HG03095 (cell line): ENCODE measurements around the gene KIAA1671.

Experiments used
- ATAC-seq: cut with Tn5 transposase; IDR thresholded peaks from one replicate; pipeline ENCODE4 v1.9.1; 2021; ENCODE audit warnings: moderate library complexity; ENCODE audit not compliant: unreplicated experiment

The KIAA1671 gene

DNA sequence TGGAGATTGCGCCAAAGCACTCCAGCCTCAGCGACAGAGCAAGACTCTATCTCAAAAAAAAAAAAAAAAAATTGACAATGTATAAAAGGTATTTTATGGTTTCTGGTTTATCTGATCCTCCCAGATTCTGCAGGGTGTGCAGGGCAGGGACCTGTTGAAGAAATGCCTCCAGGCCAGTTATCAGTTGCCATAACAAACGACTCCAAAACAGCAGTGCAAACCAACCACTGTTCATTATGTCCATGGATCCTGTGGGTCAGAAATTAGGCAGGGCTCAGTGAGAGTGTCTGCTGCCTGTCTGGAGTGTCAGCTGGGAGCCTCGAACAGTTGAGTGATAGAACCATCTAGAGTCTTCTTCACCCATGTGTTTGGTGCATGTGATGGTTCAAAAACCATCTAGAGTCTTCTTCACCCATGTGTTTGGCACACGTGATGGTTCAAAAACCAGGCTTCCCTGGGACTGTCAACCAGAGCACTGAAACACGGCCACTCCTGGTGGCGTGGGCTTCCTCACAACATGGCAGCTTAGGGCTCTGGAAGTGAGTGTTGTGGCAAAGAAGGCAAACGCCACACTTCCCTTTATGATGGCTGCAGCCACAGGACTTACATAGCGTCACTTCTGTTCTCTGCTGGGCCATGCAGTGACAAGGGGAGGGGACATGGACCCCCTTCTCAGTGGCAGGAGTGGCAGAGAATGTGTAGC is 132.0 kb downstream of the KIAA1671 start:
- ATAC-seq: no peak

GRCh38 chr22:25085156-25085555 is 132.6 kb downstream of the KIAA1671 start:
- ATAC-seq: no peak

DNA sequence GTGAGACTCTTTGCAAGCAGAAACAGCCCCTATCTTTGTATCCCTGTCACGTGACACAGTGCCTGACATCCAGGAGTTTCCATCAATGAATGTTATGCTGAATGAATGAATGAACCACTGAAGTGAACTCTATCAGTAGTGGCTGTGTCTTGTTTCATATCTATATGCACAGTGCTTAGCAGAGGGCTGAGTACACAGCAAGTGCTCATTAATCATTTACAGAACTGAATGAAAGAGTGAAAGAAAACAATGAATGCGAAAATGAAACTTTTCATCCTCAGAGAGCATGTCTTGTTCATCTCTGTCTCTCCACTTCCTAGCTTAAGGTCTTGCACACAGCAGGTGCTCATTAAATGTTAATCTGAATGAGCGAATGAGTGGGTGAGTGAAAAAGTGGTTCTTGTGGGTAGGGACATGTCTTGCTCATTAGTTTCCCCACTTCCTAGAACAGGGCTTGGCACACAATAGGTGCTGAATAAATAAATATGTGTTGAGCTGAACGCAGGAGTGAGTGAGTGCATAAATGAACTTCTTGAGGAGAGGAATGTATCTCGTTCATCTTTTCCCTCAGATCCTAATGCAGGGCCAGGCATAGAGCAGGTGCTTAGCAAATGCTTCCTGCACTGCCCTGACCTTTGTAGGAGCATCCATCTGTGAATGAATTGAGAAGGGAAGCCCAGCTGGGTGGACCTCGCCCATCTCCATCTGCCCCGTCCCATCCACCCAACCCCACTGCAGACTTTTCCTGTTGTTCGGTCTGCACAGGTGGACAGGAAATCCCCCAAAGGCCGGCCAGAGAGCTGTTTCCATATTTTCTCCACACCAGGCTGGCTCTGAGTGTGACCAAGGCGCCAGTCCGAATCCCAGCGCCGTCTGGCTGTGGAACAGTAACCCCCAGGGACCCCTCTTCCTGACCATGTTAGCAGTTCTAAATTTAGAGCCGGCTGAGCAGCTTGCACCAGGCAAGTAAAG is 133.7 kb downstream of the KIAA1671 start:
- ATAC-seq: peak; percentile 79

DNA sequence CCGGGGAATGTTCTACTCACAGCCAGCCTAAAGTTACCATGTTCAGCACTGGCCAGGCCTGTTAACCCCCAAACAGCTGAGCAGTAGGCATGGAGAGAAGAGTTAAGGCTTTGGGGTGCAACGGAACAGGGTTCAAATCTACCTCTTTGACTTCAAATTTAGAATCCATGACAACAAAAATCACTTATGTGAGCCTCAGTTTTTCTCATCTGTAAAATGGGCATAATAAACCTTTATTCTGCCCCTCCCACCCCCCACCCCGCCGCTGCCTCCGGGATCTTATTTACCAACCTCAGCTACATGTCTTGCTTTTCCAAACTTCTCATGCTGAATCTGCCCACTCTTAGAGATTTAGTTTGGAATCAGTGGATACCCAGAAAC is 134.4 kb downstream of the KIAA1671 start:
- no peak for ATAC-seq

DNA sequence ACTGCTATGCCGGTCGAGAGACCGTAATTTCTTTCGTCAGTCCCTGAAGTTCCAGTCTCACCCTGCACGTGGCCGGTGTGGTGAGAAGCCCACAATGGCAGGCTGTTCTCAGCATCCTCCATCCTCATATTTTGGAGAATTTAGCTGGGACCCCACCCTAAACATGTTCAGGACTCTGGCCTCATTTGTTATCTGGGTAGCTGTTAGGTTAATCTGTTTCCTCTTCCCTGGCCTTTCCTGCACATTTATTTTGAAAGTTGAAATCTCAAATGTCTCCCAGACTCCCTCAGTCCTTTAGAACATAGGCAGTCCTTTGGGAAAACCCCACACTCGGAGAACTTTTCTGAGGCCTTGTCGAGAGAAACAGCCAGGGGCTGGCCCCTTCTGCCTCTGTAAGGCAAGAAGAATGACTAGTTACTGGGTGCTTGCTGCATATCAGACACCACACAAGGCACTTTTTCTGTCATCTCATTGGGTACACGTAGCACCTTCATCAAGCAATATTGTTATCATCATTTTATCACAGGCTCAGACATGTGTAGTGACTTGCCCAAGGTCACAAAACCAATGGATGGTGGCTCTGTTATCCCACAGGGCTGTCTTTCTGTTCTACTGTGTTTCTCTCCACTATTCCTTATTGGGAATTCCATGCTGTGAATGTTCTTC is 137.8 kb downstream of the KIAA1671 start:
- ATAC-seq: no peak

- no peak for ATAC-seq
Measured at GRCh38 chr22:25091458-25091857, 138.9 kb downstream of the KIAA1671 start.

GRCh38 chr22:25092119-25092518 is 139.6 kb downstream of the KIAA1671 start:
- ATAC-seq: no peak

DNA sequence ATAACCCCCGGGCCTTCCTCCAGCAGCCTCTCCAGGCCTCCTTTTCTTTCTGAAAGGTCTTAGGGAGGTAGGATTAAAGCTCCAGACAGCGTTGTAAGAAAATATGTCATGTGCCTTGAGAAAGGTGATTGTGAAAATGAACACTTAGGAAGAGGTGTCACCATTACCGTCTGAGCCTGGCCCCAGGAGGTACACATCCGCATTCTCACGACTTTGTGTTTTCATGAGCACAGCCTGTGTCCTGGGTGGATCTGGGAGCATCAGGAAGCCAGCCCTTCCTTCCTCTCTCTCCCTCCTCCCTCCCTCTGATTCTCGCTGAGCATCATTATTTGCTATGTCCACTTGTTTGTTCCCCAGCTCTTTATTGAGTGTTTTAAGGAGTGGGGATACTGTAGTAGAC is 142.1 kb downstream of the KIAA1671 start:
- no peak for ATAC-seq

GRCh38 chr22:25095869-25096268 is 143.4 kb downstream of the KIAA1671 start:
- no peak for ATAC-seq

DNA sequence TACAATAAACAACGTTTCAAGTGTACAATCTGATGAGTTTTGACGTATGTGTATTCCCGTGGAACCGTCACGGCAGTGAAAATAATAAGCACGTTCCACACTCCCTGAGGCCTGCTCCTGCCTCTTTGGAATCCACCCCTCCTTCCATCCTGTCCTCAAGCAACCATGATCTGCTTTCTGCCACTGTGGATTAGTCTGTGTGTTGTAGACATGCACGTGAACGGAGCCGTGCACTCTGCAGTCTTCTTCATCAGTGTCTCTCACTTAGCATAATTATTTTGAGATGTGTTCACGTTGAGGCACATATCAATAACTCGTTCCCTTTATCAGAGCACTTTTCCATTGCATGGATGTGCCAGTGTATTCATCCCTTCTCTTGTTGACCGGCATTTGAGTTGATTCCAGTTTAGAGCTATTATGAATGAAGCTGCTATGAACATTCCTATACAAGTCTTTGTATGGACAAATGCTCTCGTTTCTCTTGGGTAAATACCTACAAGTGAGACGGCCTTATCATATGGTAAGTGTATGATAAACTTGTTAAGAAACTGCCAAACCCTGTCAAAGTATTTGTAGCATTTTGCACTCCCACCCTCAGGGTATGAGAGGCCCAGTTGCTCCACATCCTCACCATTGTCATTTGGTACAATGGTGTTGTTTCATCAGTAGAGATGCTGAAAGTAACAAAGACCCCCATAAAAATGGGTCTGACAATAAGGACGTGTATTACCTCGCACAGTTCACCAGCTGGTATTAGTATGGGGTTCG is 144.3 kb downstream of the KIAA1671 start:
- no peak for ATAC-seq

GRCh38 chr22:25098445-25099081 is 146.0 kb downstream of the KIAA1671 start:
- no peak for ATAC-seq

- ATAC-seq: no peak
Measured at GRCh38 chr22:25099202-25099601, 146.7 kb downstream of the KIAA1671 start.

DNA sequence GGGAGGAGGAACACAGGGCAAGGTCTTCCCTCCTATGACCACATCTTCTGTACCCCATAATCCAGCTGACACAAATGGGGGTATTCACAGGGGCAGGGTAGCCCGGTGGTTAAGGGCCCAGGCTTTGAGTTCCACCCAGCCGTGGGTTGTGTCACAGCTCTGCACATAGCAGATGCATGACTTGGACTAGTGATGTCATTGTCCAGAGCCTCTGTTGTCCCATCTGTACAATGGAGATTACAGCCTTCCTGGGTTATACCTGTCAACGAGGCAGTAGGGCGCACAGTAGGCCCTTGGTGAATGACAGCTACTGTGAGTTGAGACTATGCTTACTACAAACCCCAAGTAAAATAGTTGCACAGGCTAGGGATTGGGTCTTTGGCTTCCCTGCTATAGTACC is 147.9 kb downstream of the KIAA1671 start:
- no peak for ATAC-seq

GRCh38 chr22:25100948-25101347 is 148.4 kb downstream of the KIAA1671 start:
- ATAC-seq: no peak

- ATAC-seq: no peak
Measured at GRCh38 chr22:25101501-25101900, 149.0 kb downstream of the KIAA1671 start.

DNA sequence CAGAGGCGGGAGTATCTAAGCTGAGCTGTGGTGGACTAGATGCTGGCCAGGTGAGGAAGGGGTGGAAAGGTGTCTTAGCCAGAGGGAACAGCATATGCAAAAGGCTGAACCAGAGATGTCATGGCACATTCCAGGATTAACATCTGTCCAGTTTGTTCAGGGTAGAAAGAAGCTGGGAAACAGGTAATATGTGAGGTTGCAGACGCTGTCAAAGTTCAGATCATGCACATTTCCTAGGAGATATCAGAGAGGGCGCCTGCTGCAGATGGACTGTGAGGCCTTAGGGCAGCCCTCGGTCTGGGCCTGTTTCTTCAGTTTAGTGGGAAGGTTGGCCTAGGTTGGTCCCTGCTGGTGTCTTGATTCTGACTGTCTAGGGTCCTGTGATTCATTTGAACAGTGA is 149.5 kb downstream of the KIAA1671 start:
- ATAC-seq: no peak

GRCh38 chr22:25102722-25103121 is 150.2 kb downstream of the KIAA1671 start:
- ATAC-seq: no peak

- ATAC-seq: no peak
Measured at GRCh38 chr22:25104367-25104766, 151.9 kb downstream of the KIAA1671 start.

- no peak for ATAC-seq
Measured at GRCh38 chr22:25105817-25106650, 153.5 kb downstream of the KIAA1671 start.
